Fibroblast of skin of scalp (primary cell): Measurements from ENCODE around the gene TBL1X. TPM values are rescaled to one million over a fixed set of nuclear protein-coding genes. Genes with fewer than 3 reads are reported as not detected.
"Not testable (repeated sequence)": the region's sequence is repeated elsewhere in the genome, so short reads cannot be mapped to it uniquely, and the experiment has no call there.

Source experiments
- DNase-seq: peaks from one replicate; pipeline ENCODE4 v3.0.0-alpha.2; 2013
- polyA plus RNA-seq, 2 experiments: library from polyadenylated mRNA; unstranded; fragments of 120-200 nt; gene quantifications; one replicate each; pipeline ENCODE4 v1.2.1, GENCODE V29; 2013; ENCODE audit not compliant: insufficient read length in 2 of 2

The TBL1X gene
- 20.9 TPM for polyA plus RNA-seq (2013, experiment 1 of 2; ENCODE audit: insufficient read length)
- polyA plus RNA-seq (2013, experiment 2 of 2; ENCODE audit: insufficient read length), result 20.0 TPM

DNA sequence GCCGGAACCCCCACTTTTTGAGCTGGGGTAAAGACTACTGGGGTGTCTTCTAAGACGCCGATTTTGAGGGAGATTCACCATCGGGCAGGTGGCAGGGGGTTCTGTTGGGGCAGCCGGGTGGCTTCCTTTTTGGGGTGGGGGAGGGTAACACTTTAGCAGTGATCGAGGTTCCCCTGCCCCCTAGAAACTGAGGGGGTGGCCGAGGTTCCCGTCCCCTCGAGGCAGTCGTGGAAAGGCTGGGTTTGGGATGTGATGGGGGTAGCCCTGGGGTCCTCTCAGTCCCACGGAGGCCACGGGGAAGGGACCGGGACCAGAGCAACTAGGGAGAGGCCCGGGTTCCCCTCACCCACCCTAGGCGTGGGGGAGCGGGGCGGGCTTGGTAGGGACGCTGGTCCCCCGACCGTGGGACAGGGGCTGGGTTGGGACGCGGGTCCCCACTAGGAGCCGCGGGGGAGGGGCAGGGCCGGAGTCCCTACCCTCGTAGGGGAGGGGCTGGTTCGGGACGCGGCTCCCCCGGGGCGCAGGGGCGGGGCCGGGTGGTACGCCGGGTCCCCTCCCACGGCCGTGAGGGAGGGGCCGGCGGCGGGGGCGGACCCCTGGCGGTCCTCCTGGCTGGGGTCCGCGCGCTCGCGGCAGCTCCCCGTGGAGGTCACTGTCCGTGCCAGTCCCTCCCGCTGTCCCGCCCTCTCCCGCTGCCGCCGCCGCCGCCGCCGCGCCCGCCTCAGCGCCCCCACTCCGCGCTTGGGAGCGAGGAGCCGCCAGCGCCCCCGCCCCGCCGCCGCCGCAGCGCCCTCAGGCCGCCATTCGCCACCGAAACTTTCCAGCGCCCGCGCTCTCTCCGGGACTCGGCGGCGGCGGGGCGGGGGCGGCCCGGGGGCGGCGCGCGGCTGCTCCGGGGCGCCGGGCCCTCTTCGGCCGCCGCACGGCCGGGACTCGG, at the start of gene TBL1X:
TSS of gene TBL1X (plus strand) at position 624 of the 937 bp plus-strand sequence. CDS start 188,529 bp downstream, outside the sequence.
- DNase-seq, result peak; percentile 74

DNA sequence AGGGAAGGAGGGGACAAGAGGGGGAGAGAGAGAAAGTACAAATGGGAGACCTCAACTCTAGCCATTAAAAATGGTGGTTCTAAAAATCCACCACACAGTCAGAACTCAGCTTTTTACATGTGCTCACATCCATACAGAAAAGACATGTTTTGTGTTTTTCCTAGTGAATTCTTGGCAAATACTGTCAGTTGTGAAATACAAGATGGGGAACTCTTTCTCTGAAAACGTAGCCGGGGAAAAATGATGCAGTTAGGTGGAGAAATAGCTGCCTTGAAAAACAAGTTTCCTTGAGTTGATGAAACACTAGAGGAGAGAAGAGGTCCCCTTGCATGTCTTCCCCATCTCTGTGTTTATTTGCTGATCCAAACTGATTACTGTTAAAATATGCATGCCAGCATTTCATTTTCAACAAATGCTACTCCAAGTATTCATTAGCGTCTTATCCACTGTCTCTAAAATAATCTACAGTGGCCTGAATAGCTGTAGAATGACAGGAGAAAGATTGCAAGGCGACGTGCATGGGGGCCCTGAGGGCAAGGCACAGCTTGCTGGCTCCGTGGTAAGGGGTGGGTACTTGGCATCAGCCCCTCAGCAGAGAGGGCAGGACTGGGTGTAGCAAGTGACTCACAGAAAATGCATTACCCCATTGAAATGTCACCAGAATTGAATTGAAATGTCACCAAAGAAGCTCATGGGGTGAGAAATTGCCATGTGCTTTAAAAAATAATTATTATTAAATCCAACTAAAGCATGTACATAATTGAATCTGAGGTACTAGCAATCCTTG, 48.1 kb upstream of the TBL1X start:
- DNase-seq, result no peak

- DNase-seq, result no peak
These were observed 46.6 kb upstream of the TBL1X start for GRCh38 chrX:9418262-9418661.

DNA sequence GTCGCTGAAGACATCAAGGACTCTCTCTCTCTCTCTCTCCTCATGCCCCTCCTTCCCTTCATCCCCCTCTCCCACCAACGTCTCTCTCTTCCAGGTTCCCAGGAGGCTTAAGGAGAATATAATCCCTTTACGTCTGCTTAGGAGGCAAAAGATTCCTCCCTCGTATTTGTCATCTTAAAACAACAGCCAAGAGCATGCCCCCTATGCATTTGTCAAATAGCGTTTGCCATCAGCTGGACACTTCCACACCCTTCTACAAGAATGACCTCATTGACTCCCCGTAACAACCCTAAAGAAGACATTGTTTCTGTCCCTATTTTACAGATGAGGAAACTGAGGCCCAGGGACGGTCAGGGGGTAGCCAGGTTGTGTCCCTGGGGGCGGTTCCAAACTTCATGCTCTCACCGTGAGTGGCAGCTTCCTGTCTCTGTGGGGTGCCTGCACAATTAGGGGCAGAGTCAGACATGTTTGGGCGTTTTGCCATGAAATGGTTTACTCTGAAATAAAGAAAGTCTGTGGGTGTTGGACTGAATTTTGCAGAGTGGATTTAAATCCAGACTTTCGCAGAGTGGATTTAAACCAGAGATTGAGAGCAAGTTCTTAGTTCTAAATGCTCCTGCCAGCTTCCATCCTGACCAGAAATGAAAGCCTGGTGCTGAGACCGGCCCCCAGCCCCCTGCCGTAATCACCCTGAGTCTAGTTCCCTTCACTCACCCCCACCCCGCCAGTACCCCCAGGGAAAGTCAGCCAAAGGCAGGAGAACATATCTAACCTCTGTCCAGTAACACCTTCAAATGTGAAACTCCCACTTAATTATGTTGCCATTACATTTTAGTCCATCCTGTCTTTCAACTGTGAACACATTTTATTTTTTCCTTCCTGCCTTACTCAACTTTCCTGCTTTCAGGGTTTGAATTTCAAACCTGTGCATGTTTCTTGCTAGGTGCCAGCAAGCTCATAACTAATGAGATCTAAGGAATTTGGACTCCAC, 44.3 kb upstream of the TBL1X start:
- DNase-seq, result peak; percentile 35

GRCh38 chrX:9429767-9430166, 35.1 kb upstream of the TBL1X start:
- DNase-seq, result no peak

- no peak for DNase-seq
These were observed 34.4 kb upstream of the TBL1X start for GRCh38 chrX:9430346-9430921.

DNA sequence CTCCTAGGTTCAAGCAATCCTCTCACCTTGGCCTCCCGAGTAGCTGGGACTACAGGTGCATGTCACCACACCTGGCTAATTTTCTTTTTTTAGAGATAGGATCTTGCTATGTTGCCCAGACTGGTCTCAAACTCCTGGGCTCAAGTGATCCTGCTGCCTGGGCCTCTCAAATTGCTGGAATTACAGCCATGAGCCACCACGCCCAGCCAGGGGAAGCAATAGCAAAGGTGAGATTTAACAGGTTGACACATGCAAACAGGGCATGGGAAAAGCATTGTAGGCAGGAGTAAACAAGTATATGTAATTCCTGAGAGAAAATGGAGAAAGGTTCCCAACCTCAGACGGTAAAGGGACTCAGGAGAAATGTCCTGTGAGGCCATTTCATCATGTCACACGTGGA, 33.6 kb upstream of the TBL1X start:
- DNase-seq, result no peak

DNA sequence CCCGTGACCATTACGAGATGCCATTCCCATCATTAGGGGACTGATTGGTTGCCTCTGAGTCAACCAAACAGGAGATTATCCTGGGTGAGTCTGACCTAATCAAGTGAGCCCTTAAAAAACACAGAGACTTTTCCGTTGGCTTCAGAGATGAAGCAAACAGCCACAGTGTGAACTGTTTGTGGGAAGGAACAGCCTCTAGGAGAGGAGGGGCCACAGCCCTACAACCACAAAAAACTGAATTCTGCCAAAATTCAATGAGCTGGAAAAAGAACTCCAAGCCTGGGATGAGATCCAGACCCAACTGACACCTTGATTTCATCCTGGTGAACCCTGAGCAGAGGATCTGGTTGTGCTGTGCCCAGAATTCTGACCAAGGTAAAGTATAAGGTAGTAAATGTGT, 31.3 kb upstream of the TBL1X start:
- no peak for DNase-seq

DNA sequence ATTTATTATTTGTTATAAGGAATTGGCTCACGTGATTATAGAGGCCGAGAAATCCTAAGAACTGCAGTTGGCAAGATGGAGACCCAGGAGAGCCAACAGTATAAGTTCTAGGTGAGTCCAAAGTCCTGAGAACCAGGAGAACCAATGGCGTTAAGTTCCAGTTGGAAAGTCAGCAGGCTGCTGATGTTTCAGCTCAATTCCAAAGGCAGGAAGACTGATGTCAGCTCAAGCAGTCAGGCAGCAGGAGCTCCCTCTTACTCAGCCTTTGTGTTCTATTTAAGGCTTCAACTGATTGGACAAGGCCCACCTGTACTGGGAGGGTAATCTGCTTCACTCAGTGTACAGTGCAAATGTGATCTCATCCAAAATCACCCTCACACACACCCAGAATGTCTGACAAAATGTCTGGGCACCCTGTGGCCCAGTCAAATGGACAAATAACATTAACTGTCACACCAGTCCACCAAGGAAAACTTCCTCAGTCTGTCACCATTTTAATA, 30.8 kb upstream of the TBL1X start:
- no peak for DNase-seq

- peak; percentile 53 for DNase-seq
These were observed 29.8 kb upstream of the TBL1X start for GRCh38 chrX:9435086-9435485.

DNA sequence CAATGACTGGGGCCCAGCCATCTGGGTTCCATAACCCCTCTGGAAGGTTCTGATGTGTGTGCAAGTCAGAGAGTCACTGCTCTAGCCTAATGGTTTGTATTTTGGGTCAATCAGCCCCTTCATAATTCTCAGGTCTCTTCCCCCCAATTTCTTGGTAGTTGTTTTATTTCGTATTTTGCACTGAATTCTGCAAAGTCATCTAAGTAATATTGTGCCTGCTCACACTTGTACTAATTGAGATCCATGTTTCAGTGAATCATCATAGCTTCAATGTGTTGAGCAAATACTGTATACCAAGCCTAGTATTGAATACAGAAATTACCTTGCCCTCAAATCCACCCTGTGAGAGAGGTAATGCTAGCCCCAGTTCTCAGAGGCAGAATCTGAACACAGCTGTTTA, 28.0 kb upstream of the TBL1X start:
- DNase-seq, result no peak

DNA sequence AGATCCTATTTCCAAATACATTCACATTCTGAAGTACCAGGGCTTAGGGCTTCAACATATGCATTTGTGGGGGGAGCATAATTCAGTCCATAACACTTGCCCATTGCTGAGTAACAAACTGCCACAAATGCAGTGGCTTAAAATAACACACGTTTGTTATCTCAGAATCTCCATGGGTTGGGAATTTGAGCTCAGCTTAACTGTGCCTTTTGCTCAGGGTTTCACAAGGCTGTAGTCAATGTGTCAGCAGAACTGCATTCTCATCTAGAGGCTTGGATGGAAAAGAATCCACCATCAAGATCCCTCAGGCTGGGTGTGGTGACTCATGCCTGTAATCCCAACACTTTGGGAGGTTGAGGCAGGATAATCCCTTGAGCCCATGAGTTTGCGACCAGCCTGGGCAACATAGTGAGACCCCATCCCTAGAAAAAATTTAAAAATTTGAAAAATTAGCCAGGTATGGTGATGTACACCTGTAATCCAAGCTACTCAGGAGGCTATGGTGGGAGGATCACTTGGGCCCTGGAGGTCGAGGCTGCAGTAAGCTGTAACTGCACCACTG, 25.8 kb upstream of the TBL1X start:
- DNase-seq, result no peak

- DNase-seq, result no peak
These were observed 24.6 kb upstream of the TBL1X start for GRCh38 chrX:9440116-9440844.

DNA sequence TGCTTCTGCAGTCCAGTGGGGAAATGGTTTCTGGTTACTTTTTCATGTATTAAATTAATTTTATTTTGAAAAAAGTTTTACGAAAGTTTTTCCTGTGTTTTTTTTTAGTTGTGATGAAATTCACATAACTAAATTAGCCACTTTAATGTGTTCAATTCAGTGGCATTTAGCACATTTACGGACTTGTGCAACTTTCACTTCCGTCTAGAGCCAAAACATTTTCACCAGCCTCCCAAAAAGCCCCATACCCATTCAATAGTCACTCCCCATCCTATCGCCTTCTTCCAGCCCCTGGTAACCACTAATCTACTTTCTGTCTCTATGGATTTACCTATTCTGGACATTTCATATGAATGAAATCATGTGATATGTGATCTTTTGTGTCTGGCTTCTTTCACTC, 22.8 kb upstream of the TBL1X start:
- DNase-seq, result no peak

- no peak for DNase-seq
These were observed 21.5 kb upstream of the TBL1X start for GRCh38 chrX:9443327-9443726.

DNA sequence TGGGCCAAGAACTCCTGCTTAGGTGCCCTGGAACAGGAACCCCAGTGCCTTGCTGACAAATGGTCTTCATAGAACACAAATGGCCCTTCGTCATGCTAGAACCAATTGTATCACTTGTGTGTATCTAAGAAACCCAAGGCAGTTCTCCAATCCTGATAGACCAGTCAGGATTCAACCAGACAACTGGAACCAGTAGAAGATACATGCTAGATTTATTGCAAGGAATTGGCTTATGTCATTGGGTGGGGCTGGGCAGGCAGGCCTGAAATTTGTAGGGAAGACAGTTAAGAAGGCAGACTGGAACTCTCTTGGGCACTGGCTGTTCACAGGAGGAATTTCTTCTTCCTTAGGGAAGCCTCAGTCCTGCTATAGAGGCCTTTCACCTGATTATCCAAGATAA, 17.0 kb upstream of the TBL1X start:
- DNase-seq, result no peak

DNA sequence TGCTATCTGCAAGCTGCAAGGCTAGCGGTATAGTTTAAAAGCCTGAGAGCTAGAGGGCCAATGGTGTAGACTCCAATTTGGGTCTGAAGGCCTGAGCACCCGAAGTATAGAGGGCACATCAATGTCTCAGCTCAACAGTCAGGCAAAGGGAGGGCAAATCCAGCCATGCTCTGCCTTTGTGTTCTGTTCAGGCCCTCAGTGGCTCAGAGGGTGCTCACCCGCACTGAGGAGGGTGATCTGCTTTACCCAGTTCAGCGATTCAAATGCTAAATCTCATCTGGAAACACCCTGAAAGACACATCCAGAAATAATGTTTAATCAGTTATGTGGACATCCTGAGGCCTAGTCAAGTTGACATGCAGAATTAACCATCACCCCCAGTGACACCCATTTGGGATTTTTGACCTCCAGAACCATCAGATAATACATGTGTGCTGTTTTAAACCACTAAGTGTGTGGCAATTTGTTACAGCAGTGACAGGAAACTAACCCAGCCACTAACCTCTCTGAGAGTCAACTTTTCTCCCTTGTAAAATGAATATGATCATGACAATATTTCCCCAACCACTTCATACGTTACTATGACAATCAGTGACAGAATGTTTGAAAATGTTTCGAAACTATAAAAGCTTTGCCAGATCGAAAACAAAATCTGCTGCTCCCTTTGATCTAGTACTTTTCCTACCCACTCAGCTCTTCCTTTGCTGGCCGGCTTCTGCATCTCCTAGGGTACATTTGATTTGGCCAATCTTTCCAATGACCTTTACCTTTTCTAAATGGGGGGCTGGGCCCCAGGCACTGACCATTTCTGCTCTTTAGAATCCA, 8.4 kb upstream of the TBL1X start:
- DNase-seq, result no peak

DNA sequence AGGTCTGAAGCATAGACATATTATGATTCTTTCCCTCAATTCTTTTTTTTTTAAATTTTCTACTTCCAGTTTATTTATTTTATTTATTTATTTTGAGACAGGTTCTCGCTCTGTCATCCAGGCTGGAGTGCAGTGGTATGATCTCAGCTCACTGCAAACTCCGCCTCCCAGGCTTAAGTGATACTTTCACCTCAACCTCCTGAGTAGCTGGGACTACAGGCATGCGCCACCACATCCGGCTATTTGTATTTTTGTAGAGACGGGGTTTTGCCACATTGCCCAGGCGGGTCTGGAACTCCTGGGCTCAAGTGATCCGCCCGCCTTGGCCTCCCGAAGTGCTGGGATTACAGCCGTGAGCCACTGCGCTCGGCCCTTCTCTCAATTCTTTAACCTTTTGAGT, 6.8 kb upstream of the TBL1X start:
- DNase-seq, result not testable (repeated sequence)

DNA sequence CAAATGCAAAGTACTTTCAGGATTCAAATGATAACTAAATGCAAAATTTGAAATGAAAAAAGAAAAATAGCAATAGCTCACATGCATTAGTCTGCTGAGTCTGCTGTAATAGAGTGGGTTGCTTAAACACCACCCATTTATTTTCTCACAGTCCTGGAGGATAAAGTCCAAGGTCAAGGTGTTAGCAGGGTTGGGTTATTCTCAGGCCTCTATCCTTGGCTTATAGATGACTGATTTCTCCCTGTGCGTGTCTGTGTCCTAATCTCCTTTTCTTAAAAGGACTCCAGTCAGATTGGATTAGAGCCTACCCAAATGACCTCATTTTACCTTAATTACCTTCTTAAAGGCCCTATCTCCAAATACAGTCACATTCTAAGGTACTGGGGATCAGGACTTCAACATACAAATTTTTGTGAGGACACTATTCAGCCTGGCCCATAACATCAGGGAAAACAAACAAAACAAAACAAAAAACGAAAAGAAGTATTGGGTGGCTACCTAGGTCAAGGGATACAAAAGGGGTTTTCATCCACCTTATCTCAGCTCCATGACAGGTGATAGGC, 6.3 kb upstream of the TBL1X start:
- no peak for DNase-seq
